Mucosa of stomach (tissue), 1 donor: ENCODE data around the gene SIGLEC7.
"Not testable (repeated sequence)": the region's sequence is repeated elsewhere in the genome, so short reads cannot be mapped to it uniquely, and the experiment has no call there.

Experiments
- H3K27me3 ChIP-seq: one replicate; pipeline ENCODE4 v1.7.0; 2013; ENCODE audit warnings: mild to moderate bottlenecking, low read length; ENCODE audit not compliant: control insufficient read depth, insufficient read depth
- H3K36me3 ChIP-seq: one replicate; pipeline ENCODE4 v1.7.0; 2013; ENCODE audit warnings: low read length; ENCODE audit not compliant: control insufficient read depth, insufficient read depth
- H3K4me1 ChIP-seq: one replicate; pipeline ENCODE4 v1.7.0; 2013; ENCODE audit warnings: mild to moderate bottlenecking, low read length; ENCODE audit not compliant: control insufficient read depth, insufficient read depth
- H3K4me3 ChIP-seq: one replicate; pipeline ENCODE4 v1.7.0; 2013; ENCODE audit warnings: low read length
- H3K9ac ChIP-seq: one replicate; pipeline ENCODE4 v1.7.0; 2013; ENCODE audit warnings: mild to moderate bottlenecking, low read length, moderate library complexity
- H3K9me3 ChIP-seq: one replicate; pipeline ENCODE4 v1.7.0; 2013; ENCODE audit warnings: mild to moderate bottlenecking, low read length, moderate library complexity; ENCODE audit not compliant: control insufficient read depth
- donor health status: Pancreatic carcinoma.

Gene SIGLEC7

GRCh38 chr19:51163257-51163656 lies 21.2 kb downstream of the SIGLEC7 start:
- H3K27me3 ChIP-seq = no peaks in the 10 kb centered on the region
- no peaks in the 10 kb centered on the region for H3K36me3 ChIP-seq
- no peaks in the 10 kb centered on the region for H3K4me1 ChIP-seq
- no peaks in the 10 kb centered on the region for H3K9me3 ChIP-seq
- H3K4me3 ChIP-seq = no peak overlapping the region
- H3K9ac ChIP-seq = no peak overlapping the region

GRCh38 chr19:51164215-51164614 lies 22.1 kb downstream of the SIGLEC7 start:
- no peak overlapping the region for H3K4me3 ChIP-seq
- H3K9me3 ChIP-seq = no peaks in the 10 kb centered on the region
- no peak overlapping the region for H3K9ac ChIP-seq
- no peaks in the 10 kb centered on the region for H3K36me3 ChIP-seq
- no peaks in the 10 kb centered on the region for H3K4me1 ChIP-seq
- H3K27me3 ChIP-seq = no peaks in the 10 kb centered on the region

- H3K36me3 ChIP-seq = no peaks in the 10 kb centered on the region
These were observed 24.9 kb downstream of the SIGLEC7 start for GRCh38 chr19:51166846-51167490.

GRCh38 chr19:51168564-51169282 lies 26.6 kb downstream of the SIGLEC7 start:
- Histone ChIP-seq H3K9me3 (no peaks in the 10 kb centered on the region), H3K9ac (no peak overlapping the region), H3K4me3 (no peak overlapping the region), H3K27me3 (peaks cover 6% of the 10 kb centered on the region), H3K4me1 (no peaks in the 10 kb centered on the region), H3K36me3 (no peaks in the 10 kb centered on the region)

More at GRCh38 chr19:51166846-51167490, 24.9 kb downstream of the SIGLEC7 start:
- Histone ChIP-seq H3K4me1 (no peaks in the 10 kb centered on the region), H3K9ac (no peak overlapping the region), H3K9me3 (no peaks in the 10 kb centered on the region), H3K27me3 (peaks cover 2% of the 10 kb centered on the region), H3K4me3 (no peak overlapping the region)

GRCh38 chr19:51169283-51169918 lies 27.3 kb downstream of the SIGLEC7 start:
- not testable (repeated sequence) for H3K4me1 ChIP-seq, H3K27me3 ChIP-seq, H3K4me3 ChIP-seq, H3K36me3 ChIP-seq, H3K9ac ChIP-seq, H3K9me3 ChIP-seq

- Histone ChIP-seq H3K36me3 (no peaks in the 10 kb centered on the region), H3K4me1 (no peaks in the 10 kb centered on the region), H3K27me3 (peaks cover 6% of the 10 kb centered on the region), H3K9me3 (no peaks in the 10 kb centered on the region), H3K4me3 (no peak overlapping the region), H3K9ac (no peak overlapping the region)
These were observed 30.1 kb downstream of the SIGLEC7 start for GRCh38 chr19:51172223-51172622.

- no peak overlapping the region for H3K9ac ChIP-seq
- H3K27me3 ChIP-seq = peaks cover 6% of the 10 kb centered on the region
- no peaks in the 10 kb centered on the region for H3K4me1 ChIP-seq
- no peak overlapping the region for H3K4me3 ChIP-seq
- no peaks in the 10 kb centered on the region for H3K36me3 ChIP-seq
- H3K9me3 ChIP-seq = no peaks in the 10 kb centered on the region
These were observed 31.6 kb downstream of the SIGLEC7 start for GRCh38 chr19:51173681-51174080.

- H3K36me3 ChIP-seq = no peaks in the 10 kb centered on the region
- no peaks in the 10 kb centered on the region for H3K4me1 ChIP-seq
- no peak overlapping the region for H3K4me3 ChIP-seq
- no peak overlapping the region for H3K9ac ChIP-seq
- no peaks in the 10 kb centered on the region for H3K9me3 ChIP-seq
- no peaks in the 10 kb centered on the region for H3K27me3 ChIP-seq
These were observed 37.2 kb downstream of the SIGLEC7 start for GRCh38 chr19:51179256-51179655.

GRCh38 chr19:51181377-51181912 lies 39.3 kb downstream of the SIGLEC7 start:
- Histone ChIP-seq H3K9ac (no peak overlapping the region), H3K9me3 (no peaks in the 10 kb centered on the region), H3K27me3 (no peaks in the 10 kb centered on the region), H3K4me1 (no peaks in the 10 kb centered on the region), H3K4me3 (no peak overlapping the region), H3K36me3 (no peaks in the 10 kb centered on the region)

GRCh38 chr19:51181913-51182419 lies 39.9 kb downstream of the SIGLEC7 start:
- Histone ChIP-seq H3K4me3 (no peak overlapping the region), H3K4me1 (no peaks in the 10 kb centered on the region), H3K9ac (no peak overlapping the region), H3K36me3 (no peaks in the 10 kb centered on the region), H3K9me3 (no peaks in the 10 kb centered on the region), H3K27me3 (no peaks in the 10 kb centered on the region)

GRCh38 chr19:51183629-51184028 lies 41.5 kb downstream of the SIGLEC7 start:
- Histone ChIP-seq H3K4me1 (no peaks in the 10 kb centered on the region), H3K27me3 (no peaks in the 10 kb centered on the region), H3K9ac (no peak overlapping the region), H3K4me3 (no peak overlapping the region), H3K36me3 (no peaks in the 10 kb centered on the region), H3K9me3 (no peaks in the 10 kb centered on the region)
